Measurements from ENCODE around the gene CYYR1.

Gene CYYR1

GRCh38 chr21:26572702-26573381, at the start of gene CYYR1:
Gene CYYR1, minus strand, starts transcription at chr21:26573286. Its CDS starts 346 bp downstream, at chr21:26572940.
- no peak for DNase-seq

DNA sequence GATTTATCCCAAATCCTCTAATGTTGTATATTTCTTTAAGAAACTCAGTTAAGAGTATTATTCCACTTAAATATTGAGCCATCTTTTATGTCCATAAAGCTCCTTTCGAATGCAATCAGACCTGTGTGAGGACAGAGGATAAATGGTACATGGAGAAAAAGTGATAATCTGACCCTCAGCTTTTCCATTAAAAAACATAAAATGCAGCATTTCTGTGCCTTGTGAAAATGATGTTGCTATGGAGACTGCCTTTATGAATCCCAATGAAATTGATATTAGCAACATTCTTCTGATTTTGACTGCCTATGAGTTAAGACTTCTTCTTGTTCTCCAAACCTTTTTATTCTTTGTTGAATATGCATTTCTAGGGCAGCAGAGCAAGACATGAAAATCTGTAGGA, 44.1 kb upstream of the CYYR1 start:
- no peak for DNase-seq

DNA sequence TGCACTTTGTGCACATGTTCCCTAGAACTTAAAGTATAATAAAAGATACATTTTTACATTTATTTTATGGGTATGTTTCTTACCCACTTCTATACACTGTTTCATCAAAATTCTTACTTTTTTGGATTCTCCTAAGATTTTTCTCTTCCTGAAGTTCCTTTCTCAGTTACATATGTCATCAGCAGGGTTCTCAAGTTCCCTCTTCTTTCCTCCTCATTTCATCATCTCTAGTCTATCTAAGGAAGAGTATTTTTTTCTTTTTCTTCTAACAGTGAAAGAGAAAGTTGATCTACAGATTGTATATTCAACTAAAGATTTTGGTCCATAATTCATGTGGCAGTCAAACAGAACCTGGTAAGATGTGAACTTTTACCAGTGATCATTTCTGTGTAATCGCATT, 41.2 kb upstream of the CYYR1 start:
- DNase-seq, result no peak

- no peak for DNase-seq
Observed at GRCh38 chr21:26599261-26599660, 26.2 kb upstream of the CYYR1 start.

DNA sequence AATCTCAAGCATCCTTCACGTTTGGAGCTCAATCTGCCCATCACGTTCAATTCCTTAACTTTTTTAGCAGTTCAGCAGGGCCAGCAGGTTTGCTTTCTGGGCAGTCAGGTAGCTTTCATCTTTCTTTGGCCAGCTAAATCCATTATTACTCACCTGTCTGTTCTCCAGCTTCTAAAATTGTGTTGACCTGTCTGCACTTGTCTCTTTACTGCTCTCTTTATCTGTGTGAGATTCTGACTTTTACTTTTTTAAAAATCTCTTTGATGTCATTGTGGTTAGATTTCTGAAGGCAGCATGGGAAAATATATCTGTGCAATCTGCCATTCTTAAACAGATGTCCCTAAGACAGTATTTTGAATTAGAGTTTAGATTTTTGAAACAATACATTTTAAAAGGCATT, 24.9 kb upstream of the CYYR1 start:
- DNase-seq, result no peak

DNA sequence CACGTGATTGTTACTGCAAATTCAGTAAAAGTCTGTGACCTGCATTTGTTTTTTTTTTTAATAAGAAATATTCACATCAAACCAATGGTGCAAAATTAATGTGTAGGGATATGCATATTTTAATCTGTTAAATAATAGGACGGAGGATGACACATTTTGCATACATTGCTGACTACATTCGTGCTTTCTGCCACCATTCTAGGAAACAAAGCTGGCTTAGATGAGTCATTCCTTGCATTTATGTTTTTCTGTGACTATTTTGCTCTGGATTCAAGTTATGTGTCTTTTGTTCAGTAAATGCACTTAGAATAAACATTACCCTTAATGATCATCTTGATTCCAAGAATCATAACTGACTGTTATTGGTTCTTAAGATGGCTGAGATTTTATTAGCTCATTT, 23.9 kb upstream of the CYYR1 start:
- DNase-seq, result no peak

DNA sequence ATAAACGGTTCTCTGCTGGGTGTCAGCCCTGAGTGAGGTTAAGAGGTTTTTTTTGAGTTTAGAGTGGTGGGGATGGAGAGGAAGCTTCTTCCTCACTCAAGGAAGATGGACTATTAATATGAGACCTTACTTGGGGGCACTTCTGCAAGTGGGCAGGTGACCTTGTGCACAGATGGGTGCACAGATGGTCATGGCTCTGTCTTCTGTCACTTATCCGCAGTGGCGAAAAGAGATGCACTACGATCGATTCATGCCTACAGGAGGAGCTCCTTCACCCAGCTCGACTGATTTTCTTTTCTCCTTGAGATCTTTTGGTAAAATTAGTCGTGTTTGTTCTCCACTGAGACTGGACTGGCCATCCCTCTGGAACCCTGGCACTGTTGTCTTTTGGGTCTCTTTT, 22.9 kb upstream of the CYYR1 start:
- no peak for DNase-seq

GRCh38 chr21:26593800-26594199, 20.7 kb upstream of the CYYR1 start:
- DNase-seq, result no peak

GRCh38 chr21:26591543-26591942, 18.5 kb upstream of the CYYR1 start:
- no peak for DNase-seq

DNA sequence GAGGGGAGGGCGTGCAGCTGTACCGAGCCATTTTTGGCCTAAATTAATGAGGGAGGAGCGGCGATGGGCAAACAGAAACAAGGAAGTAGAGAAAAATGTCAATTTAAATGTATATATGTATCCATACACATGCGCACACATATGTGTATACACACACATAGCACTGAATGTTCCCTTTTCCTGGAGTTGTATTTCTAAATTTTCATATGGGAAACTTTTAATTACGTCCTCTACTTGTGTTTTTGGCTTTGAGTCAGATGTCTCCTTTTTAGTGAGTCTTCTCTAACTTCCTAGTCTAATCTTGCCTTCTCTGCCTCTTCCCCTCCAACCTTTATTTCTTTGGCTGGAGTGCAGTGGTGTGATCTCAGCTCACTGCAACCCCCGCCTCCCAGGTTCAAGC, 15.4 kb upstream of the CYYR1 start:
- no peak for DNase-seq

DNA sequence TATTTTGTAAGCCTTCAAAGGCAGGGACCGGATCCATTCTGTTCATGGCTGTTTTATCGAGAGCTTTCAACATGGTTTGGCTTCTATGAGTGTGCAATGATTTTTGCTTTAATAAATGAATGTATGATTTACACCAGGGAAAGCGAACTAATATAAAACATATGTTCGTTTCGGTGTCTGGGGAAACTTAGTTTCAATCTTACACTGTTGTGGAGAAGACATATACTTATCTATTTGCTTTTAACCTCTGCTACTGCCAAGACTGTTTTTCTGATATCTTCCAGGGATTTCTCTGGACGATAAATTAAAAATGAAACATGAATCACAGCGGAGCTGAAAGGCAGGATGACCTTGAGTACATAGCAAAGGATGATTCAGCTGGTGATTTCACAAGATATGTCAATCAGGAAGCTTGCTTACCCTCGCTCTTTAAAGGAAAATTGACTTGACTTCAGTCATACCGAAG, 14.7 kb upstream of the CYYR1 start:
- no peak for DNase-seq

- no peak for DNase-seq
Observed at GRCh38 chr21:26583769-26584168, 10.7 kb upstream of the CYYR1 start.

- no peak for DNase-seq
Observed at GRCh38 chr21:26581818-26582217, 8.7 kb upstream of the CYYR1 start.

DNA sequence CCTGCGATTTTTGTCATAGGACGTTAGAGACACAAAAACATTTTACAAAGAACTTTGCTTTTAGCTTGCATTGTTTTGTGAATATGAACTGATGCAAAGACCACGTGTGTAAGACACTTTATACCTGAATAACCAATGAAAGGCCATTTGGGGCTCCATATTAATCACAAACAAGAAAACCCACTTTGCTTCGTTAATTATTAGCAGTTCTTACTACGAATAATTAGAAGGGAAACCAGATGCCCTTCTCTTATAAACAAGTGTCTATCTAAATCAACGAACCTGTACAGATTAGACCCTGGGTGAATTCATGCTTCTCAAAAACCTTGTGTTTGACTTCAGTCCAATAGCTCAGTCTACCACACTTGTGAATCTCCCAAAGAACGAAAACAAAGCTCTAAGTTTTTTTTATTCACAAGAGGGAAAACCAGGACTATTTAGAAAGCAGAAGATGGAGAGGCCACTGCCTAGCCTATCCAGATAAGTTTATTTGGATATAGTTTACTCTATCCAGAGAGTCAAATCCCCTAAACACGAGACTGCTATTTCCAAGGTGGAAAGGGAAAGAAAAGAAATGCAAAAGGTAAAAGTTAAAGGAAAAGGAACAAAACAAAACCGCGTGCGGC, 897 bp downstream of the CYYR1 start:
- no peak for DNase-seq

DNA sequence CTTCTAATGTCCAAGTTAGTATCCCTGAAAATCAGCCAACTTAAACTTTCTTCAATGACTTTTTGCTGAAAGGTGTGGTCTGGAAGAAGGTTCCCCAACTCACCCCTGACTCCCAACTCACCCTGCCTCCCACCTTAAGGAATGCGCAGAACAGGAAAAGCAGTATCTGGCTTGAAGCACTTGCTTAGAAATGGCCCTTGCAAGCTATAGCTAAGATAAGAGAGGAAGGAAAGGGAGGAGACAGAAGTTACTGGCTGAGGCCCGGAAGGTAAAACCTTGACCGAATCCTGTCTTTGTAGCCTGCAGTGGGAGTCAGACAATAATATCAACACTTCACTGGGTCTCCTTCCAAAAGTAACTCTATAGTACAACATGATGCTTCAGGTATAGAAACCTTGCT, 2.9 kb downstream of the CYYR1 start:
- no peak for DNase-seq

GRCh38 chr21:26565546-26565945, 7.5 kb downstream of the CYYR1 start:
- no peak for DNase-seq

GRCh38 chr21:26565111-26565510, 8.0 kb downstream of the CYYR1 start:
- no peak for DNase-seq

GRCh38 chr21:26563856-26564503, 9.1 kb downstream of the CYYR1 start:
- DNase-seq, result no peak

- DNase-seq, result no peak
Observed at GRCh38 chr21:26560612-26561011, 12.5 kb downstream of the CYYR1 start.

DNA sequence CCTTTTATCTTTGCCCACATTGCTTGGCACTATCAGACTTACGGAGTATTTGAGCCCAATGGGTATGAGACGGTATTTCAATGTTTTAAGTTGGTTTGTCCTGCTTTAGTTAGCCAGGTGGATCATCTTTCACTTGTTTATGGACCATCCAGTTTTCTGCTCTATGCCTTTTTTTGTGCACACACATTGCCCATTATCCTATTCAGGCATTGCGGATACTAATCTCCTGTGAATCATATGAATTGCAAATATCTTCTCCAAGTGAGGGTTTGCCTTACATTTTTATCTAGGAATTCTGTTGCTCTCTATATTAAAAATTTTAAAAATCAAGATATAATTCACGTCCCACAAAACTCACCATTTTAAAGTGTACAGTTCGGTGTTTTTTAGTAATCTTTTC, 14.0 kb downstream of the CYYR1 start:
- DNase-seq, result no peak

- DNase-seq, result no peak
Observed at GRCh38 chr21:26557106-26557505, 16.0 kb downstream of the CYYR1 start.

DNA sequence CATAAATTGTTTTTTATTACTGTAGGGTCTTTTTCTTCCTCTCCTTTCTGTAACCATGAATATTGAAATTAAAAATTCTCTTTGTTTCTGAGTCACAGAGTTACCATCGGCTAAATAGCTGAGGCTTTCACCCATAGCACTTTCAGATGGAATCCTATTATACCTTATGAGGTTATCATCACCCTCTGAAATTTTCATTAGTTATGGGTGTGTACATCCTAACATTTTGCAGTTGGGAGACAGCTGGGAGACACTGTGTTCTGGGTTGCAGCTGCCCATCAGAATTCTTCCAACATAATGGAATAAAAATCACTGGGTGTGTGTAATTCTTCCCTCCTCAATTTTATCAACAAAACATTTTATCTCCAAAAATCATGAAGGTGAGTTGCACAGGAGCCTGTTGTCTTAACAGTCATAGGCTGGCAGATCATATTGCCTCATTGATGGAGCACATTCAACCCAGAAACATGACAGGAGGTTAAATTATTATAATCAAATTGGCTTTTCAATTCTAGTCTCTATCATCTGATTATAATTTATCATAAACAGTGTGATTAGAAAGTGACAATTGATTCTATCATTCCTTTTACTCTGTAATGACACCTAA, 17.4 kb downstream of the CYYR1 start:
- DNase-seq, result no peak

DNA sequence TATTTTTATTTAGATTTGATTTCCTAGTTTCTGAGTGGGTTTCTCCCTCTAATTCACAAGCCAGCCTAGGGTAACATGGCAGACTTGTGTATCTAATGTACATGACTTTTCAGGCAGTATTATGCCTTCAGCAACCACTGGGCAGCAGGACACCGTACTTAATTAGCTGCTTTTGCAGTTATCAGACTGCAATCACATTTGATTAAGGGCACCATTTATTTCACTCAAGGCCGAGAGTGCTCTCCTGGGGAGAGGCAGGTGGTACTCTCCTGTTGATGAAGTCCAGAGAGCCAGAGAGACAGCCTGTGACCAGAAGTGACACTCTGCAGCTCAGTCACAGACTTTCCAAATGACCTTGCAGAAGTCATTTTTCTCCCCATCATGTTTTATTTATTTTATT, 18.7 kb downstream of the CYYR1 start:
- no peak for DNase-seq

GRCh38 chr21:26553898-26554297, 19.2 kb downstream of the CYYR1 start:
- DNase-seq, result no peak

Data from CD4-positive, alpha-beta T cell treated with Interleukin-12 subunit alpha and Interleukin-12 subunit beta, for 1 hour (primary cell).